Measurements from ENCODE around the gene ABI2.

ABI2 gene

DNA sequence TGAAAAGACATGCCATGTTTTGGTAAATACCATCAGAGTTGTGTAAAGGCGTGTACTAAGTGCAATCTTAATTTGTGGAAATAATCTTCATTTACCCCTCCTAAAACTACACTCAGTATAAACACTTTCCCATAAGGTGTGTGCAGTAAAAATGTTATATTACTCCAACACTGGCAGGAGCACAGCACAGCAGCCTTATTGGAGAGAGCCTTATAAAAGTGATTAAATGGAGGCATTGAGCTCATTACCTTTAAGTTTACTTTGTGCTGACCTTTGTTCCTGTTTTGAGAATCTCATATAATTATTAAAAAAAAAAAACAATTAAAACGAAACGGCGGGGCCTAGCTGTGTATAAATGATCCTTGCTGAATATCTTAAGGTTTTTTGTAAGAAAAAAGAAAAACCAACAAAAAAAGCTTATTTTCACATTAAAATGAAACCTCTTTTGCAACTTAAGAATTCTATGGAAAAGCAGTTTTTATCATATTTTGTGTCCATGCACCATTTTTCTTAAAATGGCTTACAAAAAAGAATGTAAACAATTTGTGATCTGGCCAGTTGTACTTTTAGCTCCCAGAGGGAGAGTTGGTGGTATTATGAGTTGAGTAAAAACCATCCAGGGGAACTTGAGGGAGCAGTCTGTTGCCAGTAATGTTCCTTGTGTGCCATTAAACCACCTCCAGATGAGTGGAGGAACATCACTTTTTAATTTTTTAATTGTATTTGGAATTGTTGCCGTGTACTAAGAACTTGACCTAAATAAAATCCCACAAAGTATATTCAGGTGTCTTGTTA is 103.4 kb downstream of the ABI2 start:
- DNase-seq = no peak

GRCh38 chr2:203432811-203433210 is 104.6 kb downstream of the ABI2 start:
- DNase-seq = no peak

DNA sequence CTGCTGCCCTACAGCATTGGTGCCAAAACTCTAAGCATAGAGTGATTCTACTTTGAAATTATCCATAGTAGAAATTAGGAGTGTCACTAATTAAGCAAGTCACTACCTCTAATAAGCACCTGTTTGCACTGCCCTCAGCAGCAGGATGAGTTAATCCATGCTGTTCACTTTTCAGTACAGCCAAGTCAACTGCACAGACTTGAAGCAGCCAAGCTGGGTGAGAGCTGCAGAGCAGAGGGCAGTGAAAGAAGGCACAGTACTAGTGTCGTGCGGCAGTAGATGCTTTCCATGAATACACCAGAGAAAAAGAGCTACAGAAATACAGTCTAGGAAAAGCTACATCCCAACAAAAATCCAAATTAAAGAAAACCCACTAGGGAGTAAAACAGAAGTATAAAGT is 108.3 kb downstream of the ABI2 start:
- DNase-seq = no peak

DNA sequence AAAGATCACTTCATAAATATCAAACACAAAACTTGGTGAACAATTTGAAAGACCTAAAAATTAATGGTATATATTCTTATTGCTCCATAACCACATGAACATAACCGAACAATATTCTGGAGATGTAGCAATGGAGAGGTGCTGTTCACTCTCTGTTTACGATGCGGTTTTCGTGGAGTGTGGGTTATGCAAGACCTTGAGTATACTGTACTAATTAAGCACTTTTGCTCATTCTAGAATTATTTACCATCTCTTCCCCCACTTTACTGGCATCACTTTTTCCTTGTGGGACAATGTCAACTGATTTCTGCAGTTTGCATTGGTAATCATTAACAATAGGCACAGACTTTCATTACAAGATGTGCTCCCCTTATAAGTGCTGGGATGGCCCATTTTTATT is 109.3 kb downstream of the ABI2 start:
- no peak for DNase-seq

DNA sequence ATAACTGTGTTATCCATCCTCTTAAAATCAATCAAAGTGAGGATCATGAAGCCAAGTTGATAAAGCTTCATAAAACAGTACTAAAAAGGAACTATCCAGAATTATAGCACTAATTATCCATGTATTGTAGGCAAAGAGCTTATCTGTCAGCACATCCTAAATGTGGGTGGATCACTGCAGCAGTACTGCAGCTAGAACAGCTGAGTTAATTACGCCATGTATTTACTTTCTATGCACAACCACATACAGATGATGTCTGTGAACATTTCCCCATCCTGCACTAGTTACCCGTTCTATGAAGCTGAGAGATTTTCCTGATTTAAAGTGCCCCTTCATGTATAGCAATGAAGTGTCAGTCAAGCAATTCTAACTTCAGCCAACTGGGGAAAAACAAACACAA is 110.3 kb downstream of the ABI2 start:
- DNase-seq = no peak

DNA sequence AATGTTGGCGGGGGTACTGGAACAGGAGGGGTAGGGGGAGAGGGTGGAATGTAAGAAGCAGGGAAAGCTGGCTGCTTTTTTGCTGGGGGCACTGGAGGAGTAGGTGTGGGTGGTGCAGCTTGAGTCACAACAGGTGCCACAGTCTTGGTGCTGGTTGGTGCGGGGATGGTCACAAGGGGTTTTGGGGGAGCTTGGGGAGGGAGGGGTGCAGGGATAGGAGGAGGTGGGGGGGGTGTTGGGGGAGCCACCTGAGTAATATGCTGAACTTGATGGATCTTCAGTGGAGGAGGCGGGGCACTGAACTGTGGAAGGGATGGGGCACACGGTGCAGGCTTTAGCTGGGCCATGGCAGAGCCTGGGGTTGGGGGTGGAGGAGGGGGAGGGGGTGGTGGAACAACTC is 112.5 kb downstream of the ABI2 start:
- no peak for DNase-seq

DNA sequence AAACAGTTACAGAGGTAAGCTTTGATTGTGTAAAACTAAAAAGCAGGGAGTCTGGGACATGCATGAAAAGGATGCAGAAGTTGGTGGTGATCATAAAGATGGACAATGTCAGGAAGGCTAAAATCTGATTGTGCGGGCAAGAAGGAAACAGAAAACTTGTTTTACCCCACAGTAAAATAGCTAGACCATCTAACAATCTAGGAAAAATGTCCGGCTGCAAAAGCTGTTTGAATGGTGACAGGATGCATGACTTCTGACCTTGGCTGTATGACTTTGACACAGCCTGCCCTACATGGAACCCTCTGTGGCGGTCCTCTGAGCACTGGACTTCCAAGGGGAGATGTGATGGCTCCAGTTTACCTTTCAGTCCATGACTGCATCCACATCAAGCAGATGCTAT is 113.3 kb downstream of the ABI2 start:
- no peak for DNase-seq

DNA sequence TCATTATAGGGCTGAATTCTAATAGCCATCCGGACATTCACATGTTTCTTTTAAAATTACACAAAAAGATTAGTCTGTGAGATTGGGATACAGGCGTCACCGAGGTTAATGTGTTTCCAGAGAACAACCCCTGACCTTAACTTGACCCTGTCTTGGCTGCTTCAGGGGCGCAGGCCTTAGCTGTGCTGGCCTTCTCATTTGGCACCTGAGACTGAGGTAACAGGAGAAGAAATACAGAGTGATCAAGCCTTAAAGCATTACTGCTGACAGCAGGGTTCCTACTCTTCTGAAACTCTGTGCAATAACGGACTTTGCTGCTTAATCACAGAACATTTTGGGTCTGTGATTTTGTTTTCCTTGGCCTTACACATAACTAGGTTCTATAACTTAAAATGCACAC is 114.3 kb downstream of the ABI2 start:
- DNase-seq = no peak

GRCh38 chr2:203444738-203445137 is 116.5 kb downstream of the ABI2 start:
- no peak for DNase-seq

- DNase-seq = no peak
Observed at GRCh38 chr2:203446071-203446481, 117.9 kb downstream of the ABI2 start.

DNA sequence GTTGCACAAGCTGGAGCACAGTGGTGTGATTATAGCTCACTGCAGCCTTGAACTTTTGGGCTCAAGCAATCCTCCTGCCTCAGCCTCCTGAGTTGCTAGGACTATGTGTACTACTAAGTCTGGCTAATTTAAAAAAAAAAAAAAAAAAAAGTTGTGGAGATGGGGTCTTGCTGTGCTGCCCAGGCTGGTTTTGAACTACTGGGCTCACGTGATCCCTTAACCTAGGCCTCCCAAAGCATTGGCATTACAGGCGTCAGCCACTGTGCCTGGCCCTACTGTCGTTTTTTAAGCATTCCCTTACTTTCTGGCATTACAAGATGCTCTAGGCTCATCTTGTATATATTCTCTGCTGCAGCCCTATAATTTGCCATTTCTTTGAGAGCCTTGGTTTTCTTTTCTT is 118.6 kb downstream of the ABI2 start:
- DNase-seq = no peak

DNA sequence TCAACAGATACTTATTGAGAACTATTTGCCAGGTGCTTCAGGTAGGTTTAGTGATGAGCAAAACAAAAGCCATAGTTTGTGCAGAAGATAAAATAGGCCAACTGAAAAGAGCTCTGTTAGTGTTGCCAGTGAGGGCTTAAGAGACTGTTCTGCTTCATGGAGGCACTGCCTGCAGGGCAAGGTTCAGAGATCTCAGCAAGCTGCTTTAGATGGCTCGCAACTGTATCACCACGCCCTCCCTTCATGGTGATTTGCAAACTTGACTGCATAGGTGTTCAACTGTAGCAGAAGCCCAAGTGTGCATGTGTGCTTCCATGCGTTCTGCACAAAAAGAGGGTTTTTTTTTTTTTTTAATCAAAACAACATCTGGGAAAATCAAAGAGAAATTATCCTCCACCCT is 122.4 kb downstream of the ABI2 start:
- DNase-seq = no peak

- no peak for DNase-seq
Observed at GRCh38 chr2:203451011-203451410, 122.8 kb downstream of the ABI2 start.

DNA sequence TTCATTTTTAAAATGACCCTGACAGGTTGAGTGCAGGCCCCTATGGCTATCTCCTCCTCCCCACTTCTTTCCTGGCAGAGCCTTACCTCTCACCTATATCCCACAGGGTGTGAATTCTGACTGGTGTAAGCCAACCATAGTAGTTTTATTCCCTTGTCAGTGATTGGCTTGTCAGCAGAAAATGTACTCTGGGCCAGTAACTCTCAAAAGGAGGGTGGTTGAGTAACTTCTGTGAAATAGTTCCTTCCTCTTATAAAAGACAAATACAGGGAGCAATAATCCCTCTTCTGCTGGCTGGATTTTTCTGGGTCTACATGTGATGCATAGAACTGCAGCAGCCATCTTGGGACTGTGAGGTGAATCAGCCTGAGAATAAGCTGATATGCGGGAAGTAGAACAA is 123.5 kb downstream of the ABI2 start:
- DNase-seq = no peak

GRCh38 chr2:203453858-203454451 is 125.8 kb downstream of the ABI2 start:
- no peak for DNase-seq

DNA sequence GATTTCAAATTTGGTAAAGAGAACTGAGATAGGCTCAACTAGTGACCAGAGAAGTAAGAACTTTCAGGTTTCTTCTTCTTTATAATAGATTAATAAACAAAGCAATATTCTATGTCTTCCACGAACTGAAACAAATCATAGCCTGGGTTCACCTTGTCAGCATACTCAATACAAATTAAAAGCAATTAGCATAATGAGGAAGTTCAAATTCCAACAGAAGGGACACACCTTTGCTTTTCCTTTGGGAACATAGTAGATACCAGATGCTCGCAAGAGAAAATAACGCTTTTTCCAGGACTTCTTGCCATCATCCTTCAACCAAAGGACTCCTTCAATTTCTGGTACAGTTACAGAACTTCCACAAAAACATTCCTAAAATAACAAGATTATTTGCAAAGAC is 127.0 kb downstream of the ABI2 start:
- DNase-seq = no peak

- no peak for DNase-seq
Observed at GRCh38 chr2:203461746-203462145, 133.6 kb downstream of the ABI2 start.

- DNase-seq = no peak
Observed at GRCh38 chr2:203462308-203462707, 134.1 kb downstream of the ABI2 start.

DNA sequence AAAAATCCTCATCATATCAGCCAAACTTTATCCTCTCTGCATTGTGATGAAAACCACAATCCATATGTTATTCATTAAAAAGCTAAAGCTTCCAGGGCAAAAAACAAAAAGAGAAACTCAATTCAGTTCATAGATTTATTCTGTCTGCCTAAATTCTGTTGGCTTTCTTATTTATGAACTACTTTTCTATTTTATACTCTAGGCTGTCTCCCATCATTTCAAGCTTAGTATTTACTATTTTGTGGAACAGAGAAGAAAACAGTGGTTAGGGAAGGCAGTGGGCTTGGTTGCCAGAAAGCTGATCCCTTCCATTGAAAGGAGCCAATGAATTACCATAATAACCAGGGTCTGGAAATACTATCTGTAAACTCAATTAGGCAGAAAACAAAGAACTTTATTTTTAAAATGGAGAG is 135.1 kb downstream of the ABI2 start:
- no peak for DNase-seq

DNA sequence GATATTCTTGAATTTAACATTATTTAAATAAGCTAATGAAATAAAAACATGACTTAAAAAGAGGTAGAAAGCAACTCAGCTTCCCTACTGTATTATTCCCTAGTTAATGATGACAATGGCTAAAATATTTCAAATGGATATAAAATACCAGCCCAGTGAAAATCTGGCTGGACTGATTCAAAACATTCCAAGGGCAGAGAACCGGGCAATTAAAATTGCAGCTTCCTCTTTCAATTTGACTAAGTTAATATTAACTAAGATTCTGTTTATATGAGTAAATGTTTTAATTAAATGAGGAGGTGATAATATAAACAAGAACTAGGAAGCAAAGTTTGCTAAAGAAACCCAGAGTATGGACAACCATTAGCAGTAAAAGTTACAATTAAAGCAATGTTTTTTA is 141.4 kb downstream of the ABI2 start:
- no peak for DNase-seq

GRCh38 chr2:203470371-203470770 is 142.2 kb downstream of the ABI2 start:
- no peak for DNase-seq

DNA sequence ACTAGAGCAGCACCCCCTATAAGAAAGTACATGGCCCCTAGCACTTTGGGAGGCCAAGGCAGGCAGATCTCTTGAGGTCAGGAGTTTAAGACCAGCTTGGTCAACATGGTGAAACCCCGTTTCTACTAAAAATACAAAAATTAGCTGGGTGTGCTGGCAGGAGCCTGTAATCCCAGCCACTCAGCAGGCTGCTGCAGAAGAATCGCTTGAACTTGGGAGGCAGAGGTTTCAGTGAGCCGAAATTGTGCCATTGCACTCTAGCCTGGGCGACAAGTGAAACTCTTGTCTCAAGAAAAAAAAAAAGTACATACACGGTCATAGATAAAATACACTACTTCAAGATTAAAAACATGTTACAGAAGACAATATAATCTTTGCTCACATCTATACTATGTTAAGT is 143.1 kb downstream of the ABI2 start:
- no peak for DNase-seq

DNA sequence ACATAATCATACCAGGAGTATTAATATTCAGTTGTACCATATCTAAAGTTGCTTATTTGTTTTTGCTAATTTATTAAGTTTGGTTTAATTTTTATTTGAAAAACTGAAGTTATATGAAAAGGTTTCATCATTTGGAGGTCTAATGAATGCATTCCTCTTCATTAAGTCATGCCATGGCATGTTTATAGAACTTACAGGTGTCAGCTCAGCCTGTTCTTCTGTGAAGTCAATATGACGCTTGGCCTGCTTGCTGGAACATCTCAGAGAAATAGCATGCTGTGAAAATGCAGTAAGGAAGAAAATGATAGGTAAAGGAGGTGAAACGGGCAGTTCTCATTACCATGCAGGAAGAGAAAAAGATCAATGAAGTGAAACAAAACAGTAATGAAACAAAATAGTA is 148.7 kb downstream of the ABI2 start:
- no peak for DNase-seq

DNA sequence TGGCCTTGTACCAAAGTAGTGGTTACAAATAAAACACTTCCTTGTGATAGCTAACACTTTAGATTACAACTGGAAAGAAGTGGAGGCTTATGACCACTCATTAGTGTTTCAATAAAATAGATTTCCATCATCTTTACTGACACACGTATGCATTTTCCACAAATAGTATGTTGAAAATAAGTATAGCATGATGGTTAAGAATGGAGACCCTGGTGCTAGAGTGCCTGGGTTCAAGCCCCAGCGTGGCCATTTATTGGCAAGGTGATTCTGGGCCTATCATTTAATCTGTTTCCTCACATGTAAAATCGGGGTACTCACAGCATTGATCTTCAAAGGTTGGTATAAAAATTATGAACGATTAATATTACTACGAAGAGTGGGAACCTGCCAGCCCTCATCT is 152.4 kb downstream of the ABI2 start:
- no peak for DNase-seq
